AG04449 (cell line): Measurements from ENCODE around the gene BCL2L15.

Experiments used
- CTCF ChIA-PET: fragments of 350-600 bp; formaldehyde crosslinking; extraction: SDS; loops from one replicate; lab custom pipeline; 2021; ENCODE audit warnings: antibody characterized with exemption; lab: Yijun Ruan, JAX
- POLR2A ChIA-PET: fragments of 400-600, 350-600 bp; formaldehyde crosslinking; extraction: SDS; loops from one replicate; lab custom pipeline; 2020; ENCODE audit warnings: antibody characterized with exemption, inconsistent platforms; lab: Yijun Ruan, JAX
- DNase-seq: peaks from one replicate; pipeline ENCODE4 v3.0.0-alpha.2; 2010; ENCODE audit warnings: low read depth, low spot score
- H3K4me3 ChIP-seq: 2 replicates; pipeline ENCODE4 v1.5.1; 2011; ENCODE audit warnings: low read depth, mild to moderate bottlenecking, control low read depth, low read length
- CTCF ChIP-seq: IDR thresholded peaks from one replicate; pipeline ENCODE4 v1.5.1; 2011; ENCODE audit warnings: mild to moderate bottlenecking, moderate library complexity, low read length, control low read depth, inconsistent platforms; ENCODE audit not compliant: insufficient read depth; ENCODE audit errors: missing control alignments

Gene BCL2L15

GRCh38 chr1:113924473-113924872 is 37.1 kb upstream of the BCL2L15 start:
- no peak overlapping the region for H3K4me3 ChIP-seq
- CTCF ChIA-PET: no interaction called here
- no peak for DNase-seq
- TF ChIP-seq CTCF: no peak
- POLR2A ChIA-PET: no interaction called here

GRCh38 chr1:113922957-113923356 is 35.6 kb upstream of the BCL2L15 start:
- ChIA-PET CTCF (no interaction called here), POLR2A (no interaction called here)
- no peak for TF ChIP-seq CTCF
- DNase-seq: no peak
- H3K4me3 ChIP-seq: no peak overlapping the region

- POLR2A ChIA-PET: interaction anchor here (1.1 kb wide), 2 partner anchors 13 to 160 kb away, joined by 3 to 4 read pairs; partner anchors contain the start of gene DCLRE1B
- no peak for DNase-seq
- TF ChIP-seq CTCF: no peak
- H3K4me3 ChIP-seq: no peak overlapping the region
- CTCF ChIA-PET: interaction anchor here (1.4 to 1.7 kb wide), 3 partner anchors 11 to 83 kb away, joined by 4 to 6 read pairs (median 6); partner anchors contain the start of gene HIPK1
Observed at GRCh38 chr1:113918243-113918642, 30.9 kb upstream of the BCL2L15 start.

GRCh38 chr1:113917400-113918082 is 30.2 kb upstream of the BCL2L15 start:
- ChIA-PET POLR2A (interaction anchor here (1.1 kb wide), 2 partner anchors 12 to 159 kb away, joined by 3 to 4 read pairs; partner anchors contain the start of gene DCLRE1B), CTCF (interaction anchor here (1.4 to 1.7 kb wide), 3 partner anchors 11 to 82 kb away, joined by 4 to 6 read pairs (median 6); partner anchors contain the start of gene HIPK1)
- H3K4me3 ChIP-seq: no peak overlapping the region
- no peak for DNase-seq
- TF ChIP-seq CTCF: no peak

- H3K4me3 ChIP-seq: no peak overlapping the region
- ChIA-PET CTCF (interaction anchor here (1.4 to 1.7 kb wide), 3 partner anchors 11 to 82 kb away, joined by 4 to 6 read pairs (median 6); partner anchors contain the start of gene HIPK1), POLR2A (interaction anchor here (1.1 kb wide), 2 partner anchors 12 to 158 kb away, joined by 3 to 4 read pairs; partner anchors contain the start of gene DCLRE1B)
- DNase-seq: no peak
- TF ChIP-seq CTCF: no peak
Observed at GRCh38 chr1:113916974-113917373, 29.6 kb upstream of the BCL2L15 start.
